WTC11 (cell line): Measurements from ENCODE around the gene OR2F1. TPM values are rescaled to one million over a fixed set of nuclear protein-coding genes. Genes with fewer than 3 reads are reported as not detected.

ENCODE experiments used
- ATAC-seq: fragments of 200-7000 bp; cut with Tn5 transposase; 2 replicates; pipeline ENCODE4 v1.10.0; 2021; ENCODE audit warnings: mild to moderate bottlenecking, moderate library complexity
- CTCF ChIA-PET: fragments of 300-600 bp; sonication (Branson Sonifier 250); formaldehyde crosslinking; loops from one replicate; lab custom pipeline; 2021; ENCODE audit warnings: antibody characterized with exemption; lab: Charles Lee
- POLR2A ChIA-PET: fragments of 350-600 bp; sonication (Branson Sonifier 250); formaldehyde crosslinking; loops from one replicate; lab custom pipeline; 2021; ENCODE audit warnings: antibody characterized with exemption; lab: Charles Lee
- DNase-seq: peaks from one replicate; pipeline ENCODE4 v3.0.0; 2021; ENCODE audit warnings: low spot score
- H3K27ac Mint-ChIP-seq: 2 replicates; pipeline ENCODE4 v1.8.0; 2021; ENCODE audit warnings: mixed read lengths
- H3K27me3 Mint-ChIP-seq: 2 replicates; pipeline ENCODE4 v1.8.0; 2021; ENCODE audit warnings: low read depth, mild to moderate bottlenecking, moderate library complexity, mixed read lengths
- H3K36me3 Mint-ChIP-seq: 2 replicates; pipeline ENCODE4 v1.8.0; 2021; ENCODE audit warnings: mixed read lengths
- H3K4me1 Mint-ChIP-seq: 2 replicates; pipeline ENCODE4 v1.8.0; 2022; ENCODE audit warnings: mixed read lengths
- H3K4me3 Mint-ChIP-seq: 2 replicates; pipeline ENCODE4 v1.8.0; 2021; ENCODE audit warnings: mild to moderate bottlenecking, moderate library complexity, mixed read lengths
- H3K9me3 Mint-ChIP-seq: 2 replicates; pipeline ENCODE4 v1.8.0; 2021; ENCODE audit warnings: mixed read lengths
- CBFB ChIP-seq: sonication (generic); formaldehyde crosslinking; IDR thresholded peaks from 2 replicates; pipeline ENCODE4 v1.8.1; 2022; ENCODE audit warnings: mild to moderate bottlenecking, low read depth, missing genetic modification reagents
- E2F5 ChIP-seq: sonication (generic); formaldehyde crosslinking; IDR thresholded peaks from 2 replicates; pipeline ENCODE4 v1.8.1; 2022; ENCODE audit warnings: mild to moderate bottlenecking, moderate library complexity, missing genetic modification reagents
- ELF4 ChIP-seq: sonication (generic); formaldehyde crosslinking; IDR thresholded peaks from 2 replicates; pipeline ENCODE4 v1.8.1; 2022; ENCODE audit warnings: low read depth, mild to moderate bottlenecking, moderate library complexity, missing genetic modification reagents
- ESRRA ChIP-seq: sonication (generic); formaldehyde crosslinking; IDR thresholded peaks from 2 replicates; pipeline ENCODE4 v1.8.1; 2022; ENCODE audit warnings: mild to moderate bottlenecking, missing genetic modification reagents, borderline replicate concordance
- ETV6 ChIP-seq: sonication (generic); formaldehyde crosslinking; IDR thresholded peaks from 2 replicates; pipeline ENCODE4 v1.8.1; 2022; ENCODE audit warnings: mild to moderate bottlenecking, missing genetic modification reagents
- FOXJ3 ChIP-seq: sonication (generic); formaldehyde crosslinking; IDR thresholded peaks from 2 replicates; pipeline ENCODE4 v1.9.0; 2021; ENCODE audit warnings: missing genetic modification reagents, mild to moderate bottlenecking, borderline replicate concordance
- KAT7 ChIP-seq: sonication (generic); formaldehyde crosslinking; IDR thresholded peaks from 2 replicates; pipeline ENCODE4 v1.8.1; 2023; ENCODE audit warnings: missing genetic modification reagents, mild to moderate bottlenecking, borderline replicate concordance
- MXD4 ChIP-seq: fragments of 250-450 bp; sonication (Bioruptor Pico); IDR thresholded peaks from 2 replicates; pipeline ENCODE4 v1.8.0; 2021; ENCODE audit warnings: mild to moderate bottlenecking, moderate library complexity, borderline replicate concordance
- NFATC4 ChIP-seq: fragments of 250-450 bp; sonication (Bioruptor Pico); IDR thresholded peaks from 2 replicates; pipeline ENCODE4 v1.9.0; 2021; ENCODE audit warnings: mild to moderate bottlenecking
- NFE2L1 ChIP-seq: sonication (generic); formaldehyde crosslinking; IDR thresholded peaks from 2 replicates; pipeline ENCODE4 v1.8.1; 2023; ENCODE audit warnings: missing genetic modification reagents
- NFYB ChIP-seq: sonication (generic); formaldehyde crosslinking; conservative IDR thresholded peaks from 2 replicates; pipeline ENCODE4 v1.8.0; 2022; ENCODE audit warnings: low read depth, missing genetic modification reagents
- NR1H2 ChIP-seq: sonication (generic); formaldehyde crosslinking; IDR thresholded peaks from 2 replicates; pipeline ENCODE4 v1.9.0; 2021; ENCODE audit warnings: mild to moderate bottlenecking, moderate library complexity, missing genetic modification reagents
- RELA ChIP-seq: sonication (generic); formaldehyde crosslinking; IDR thresholded peaks from 2 replicates; pipeline ENCODE4 v1.8.1; 2022; ENCODE audit warnings: missing genetic modification reagents, mild to moderate bottlenecking, borderline replicate concordance
- SOX15 ChIP-seq: fragments of 250-450 bp; sonication (Bioruptor Pico); IDR thresholded peaks from 2 replicates; pipeline ENCODE4 v1.9.0; 2021; ENCODE audit warnings: mild to moderate bottlenecking
- STAT6 ChIP-seq: sonication (generic); formaldehyde crosslinking; conservative IDR thresholded peaks from 2 replicates; pipeline ENCODE4 v1.8.1; 2023; ENCODE audit warnings: mild to moderate bottlenecking, low read depth, missing genetic modification reagents, moderate library complexity
- TCF7 ChIP-seq: sonication (generic); formaldehyde crosslinking; IDR thresholded peaks from 2 replicates; pipeline ENCODE4 v1.8.0; 2022; ENCODE audit warnings: mild to moderate bottlenecking, low read depth, missing genetic modification reagents, moderate library complexity
- ZMAT4 ChIP-seq: fragments of 250-450 bp; sonication (Bioruptor Pico); IDR thresholded peaks from 2 replicates; pipeline ENCODE4 v1.9.0; 2021; ENCODE audit warnings: mild to moderate bottlenecking
- ZNF121 ChIP-seq: sonication (generic); formaldehyde crosslinking; IDR thresholded peaks from 2 replicates; pipeline ENCODE4 v1.8.0; 2023; ENCODE audit warnings: missing genetic modification reagents
- ZNF219 ChIP-seq: sonication (generic); formaldehyde crosslinking; IDR thresholded peaks from 2 replicates; pipeline ENCODE4 v1.8.0; 2023; ENCODE audit warnings: missing genetic modification reagents, mild to moderate bottlenecking, borderline replicate concordance
- ZNF423 ChIP-seq: fragments of 250-450 bp; sonication (Bioruptor Pico); IDR thresholded peaks from 2 replicates; pipeline ENCODE4 v2.1.2; 2022; ENCODE audit warnings: mild to moderate bottlenecking, moderate library complexity
- ZNF671 ChIP-seq: fragments of 250-450 bp; sonication (Bioruptor Pico); IDR thresholded peaks from 2 replicates; pipeline ENCODE4 v1.8.0; 2021; ENCODE audit warnings: mild to moderate bottlenecking
- total RNA-seq: library from RNA; stranded (reverse); gene quantifications from 3 replicates; pipeline ENCODE4 v1.2.3, GENCODE V29; 2021
- TF ChIP-seq, protein P1 (sequence below): sonication (generic); formaldehyde crosslinking; IDR thresholded peaks from 2 replicates; pipeline ENCODE4 v1.8.1; 2022; ENCODE audit warnings: missing genetic modification reagents, borderline replicate concordance
- TF ChIP-seq, protein P2 (sequence below): fragments of 250-450 bp; sonication (Bioruptor Pico); IDR thresholded peaks from 2 replicates; pipeline ENCODE4 v1.9.0; 2021; ENCODE audit warnings: moderate library complexity, mild to moderate bottlenecking, inconsistent platforms, borderline replicate concordance
- TF ChIP-seq, protein P3 (sequence below): sonication (generic); formaldehyde crosslinking; IDR thresholded peaks from 2 replicates; pipeline ENCODE4 v1.8.0; 2022; ENCODE audit warnings: mild to moderate bottlenecking, missing genetic modification reagents
- TF ChIP-seq, protein P4 (sequence below): sonication (generic); formaldehyde crosslinking; IDR thresholded peaks from 2 replicates; pipeline ENCODE4 v1.8.1; 2022; ENCODE audit warnings: mild to moderate bottlenecking, missing genetic modification reagents, moderate library complexity, borderline replicate concordance

OR2F1 gene
- total RNA-seq, 1 experiment from 2014 or later = not detected

DNA sequence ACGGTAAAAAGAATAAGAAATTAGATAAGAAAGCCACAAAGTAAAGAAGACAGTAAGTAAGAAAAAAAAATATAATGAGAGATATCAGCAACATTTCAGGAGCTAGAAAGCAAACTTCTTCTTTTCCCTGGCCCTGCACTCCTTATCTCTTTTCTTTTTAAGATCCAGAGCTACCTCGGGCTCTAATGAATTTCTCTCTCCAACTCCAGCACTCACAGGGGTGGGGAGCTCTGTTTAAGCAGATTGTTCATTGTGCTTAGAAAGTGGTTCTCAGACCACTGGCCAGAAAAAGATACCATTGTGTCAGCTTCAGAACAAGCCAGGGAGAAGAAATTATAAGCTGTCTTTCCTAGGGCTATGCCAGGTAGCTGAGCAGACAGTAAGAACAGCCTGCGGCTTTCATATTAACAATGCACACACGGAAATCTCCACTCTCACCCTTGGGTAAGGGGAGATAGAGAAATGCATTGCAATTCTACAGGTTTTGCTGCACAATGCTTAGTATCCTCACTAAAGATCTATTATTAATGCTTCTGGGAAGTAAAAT is 19.3 kb downstream of the OR2F1 start (continued):
- TF ChIP-seq, protein P1, sequence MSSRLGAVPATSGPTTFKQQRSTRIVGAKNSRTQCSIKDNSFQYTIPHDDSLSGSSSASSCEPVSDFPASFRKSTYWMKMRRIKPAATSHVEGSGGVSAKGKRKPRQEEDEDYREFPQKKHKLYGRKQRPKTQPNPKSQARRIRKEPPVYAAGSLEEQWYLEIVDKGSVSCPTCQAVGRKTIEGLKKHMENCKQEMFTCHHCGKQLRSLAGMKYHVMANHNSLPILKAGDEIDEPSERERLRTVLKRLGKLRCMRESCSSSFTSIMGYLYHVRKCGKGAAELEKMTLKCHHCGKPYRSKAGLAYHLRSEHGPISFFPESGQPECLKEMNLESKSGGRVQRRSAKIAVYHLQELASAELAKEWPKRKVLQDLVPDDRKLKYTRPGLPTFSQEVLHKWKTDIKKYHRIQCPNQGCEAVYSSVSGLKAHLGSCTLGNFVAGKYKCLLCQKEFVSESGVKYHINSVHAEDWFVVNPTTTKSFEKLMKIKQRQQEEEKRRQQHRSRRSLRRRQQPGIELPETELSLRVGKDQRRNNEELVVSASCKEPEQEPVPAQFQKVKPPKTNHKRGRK = no peak
- TF ChIP-seq ELF4 (CRISPR knock-in tag) = no peak

DNA sequence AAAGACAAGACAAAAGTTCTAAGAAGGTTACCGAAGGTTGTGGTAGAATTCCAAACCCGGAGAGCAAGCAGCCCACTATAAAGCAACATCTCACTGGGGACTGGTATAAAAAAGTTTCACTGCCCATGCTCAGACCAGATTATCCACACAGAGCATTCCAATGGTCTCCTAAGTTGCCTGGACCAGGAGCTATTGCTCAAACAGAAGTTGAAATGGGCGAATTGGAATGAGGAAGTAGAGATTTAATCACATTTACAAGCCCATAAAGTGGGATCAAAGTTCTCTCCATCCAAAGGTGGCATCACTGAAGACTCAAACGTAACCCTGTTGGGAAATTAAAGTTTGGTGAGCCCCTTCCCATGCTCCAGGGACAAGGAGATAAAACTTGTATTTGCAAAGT is 19.8 kb downstream of the OR2F1 start:
- H3K4me1 Mint-ChIP-seq = no peaks in the 10 kb centered on the region
- no peak for ATAC-seq
- no peak for TF ChIP-seq E2F5 (CRISPR knock-in tag)
- TF ChIP-seq SOX15 (CRISPR knock-in tag) = no peak
- TF ChIP-seq NFYB (CRISPR knock-in tag) = no peak
- TF ChIP-seq ZMAT4 = no peak
- no peak for TF ChIP-seq RELA (CRISPR knock-in tag)
- TF ChIP-seq ETV6 (CRISPR knock-in tag) = no peak
- no peak for TF ChIP-seq FOXJ3 (CRISPR knock-in tag)
- TF ChIP-seq ZNF671 (CRISPR knock-in tag) = no peak
- TF ChIP-seq NFE2L1 = no peak
- TF ChIP-seq CBFB (CRISPR knock-in tag) = no peak
- no peak for TF ChIP-seq TCF7
- TF ChIP-seq NR1H2 (CRISPR knock-in tag) = no peak
- TF ChIP-seq, all 79 proteins: peak for 0
- H3K4me3 Mint-ChIP-seq = no peak overlapping the region
- no peaks in the 10 kb centered on the region for H3K27me3 Mint-ChIP-seq
- ChIA-PET CTCF (no interaction called here), POLR2A (no interaction called here)
- H3K36me3 Mint-ChIP-seq = no peaks in the 10 kb centered on the region
- H3K27ac Mint-ChIP-seq = no peak overlapping the region
- no peak for DNase-seq
- peaks cover 17% of the 10 kb centered on the region; the same call in 1 of the 2 replicates for H3K9me3 Mint-ChIP-seq

DNA sequence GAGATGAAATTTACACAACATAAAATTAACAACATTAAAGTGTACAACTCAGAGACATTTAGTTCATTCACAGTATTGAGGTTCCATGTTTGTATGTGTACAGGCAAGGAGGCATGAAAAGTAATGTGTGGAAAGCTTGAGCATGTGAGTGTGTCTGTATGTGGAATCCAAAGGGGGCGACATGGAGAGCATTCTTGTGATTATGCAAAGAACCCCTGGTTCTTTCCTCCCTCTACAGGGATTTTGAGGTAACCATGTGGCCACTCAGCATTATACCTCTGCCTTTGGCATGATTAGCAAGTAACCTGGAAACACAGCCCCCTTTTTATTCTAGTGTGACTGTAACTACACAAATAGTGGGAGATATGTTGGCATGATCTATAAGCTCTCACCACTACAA is 21.0 kb downstream of the OR2F1 start:
- H3K4me1 Mint-ChIP-seq = no peaks in the 10 kb centered on the region
- H3K4me3 Mint-ChIP-seq = no peak overlapping the region
- ChIA-PET CTCF (interaction anchor here (0.7 to 1.0 kb wide), 4 partner anchors 23 to 91 kb away, joined by 3 read pairs; no protein-coding TSS in a partner anchor), POLR2A (no interaction called here)
- peaks cover 13% of the 10 kb centered on the region; the same call in 1 of the 2 replicates for H3K9me3 Mint-ChIP-seq
- no peak overlapping the region for H3K27ac Mint-ChIP-seq
- H3K27me3 Mint-ChIP-seq = no peaks in the 10 kb centered on the region
- TF ChIP-seq ZNF423 (CRISPR knock-in tag) (no peak), ZNF219 (CRISPR knock-in tag) (no peak), ZNF121 (CRISPR knock-in tag) (no peak), NFATC4 (no peak), KAT7 (CRISPR knock-in tag) (no peak), STAT6 (CRISPR knock-in tag) (no peak), MXD4 (CRISPR knock-in tag) (no peak), ESRRA (CRISPR knock-in tag) (no peak)
- TF ChIP-seq, protein P2, sequence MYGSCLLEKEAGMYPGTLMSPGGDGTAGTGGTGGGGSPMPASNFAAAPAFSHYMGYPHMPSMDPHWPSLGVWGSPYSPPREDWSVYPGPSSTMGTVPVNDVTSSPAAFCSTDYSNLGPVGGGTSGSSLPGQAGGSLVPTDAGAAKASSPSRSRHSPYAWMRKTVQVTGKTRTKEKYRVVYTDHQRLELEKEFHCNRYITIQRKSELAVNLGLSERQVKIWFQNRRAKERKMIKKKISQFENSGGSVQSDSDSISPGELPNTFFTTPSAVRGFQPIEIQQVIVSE = no peak
- TF ChIP-seq, protein P3, sequence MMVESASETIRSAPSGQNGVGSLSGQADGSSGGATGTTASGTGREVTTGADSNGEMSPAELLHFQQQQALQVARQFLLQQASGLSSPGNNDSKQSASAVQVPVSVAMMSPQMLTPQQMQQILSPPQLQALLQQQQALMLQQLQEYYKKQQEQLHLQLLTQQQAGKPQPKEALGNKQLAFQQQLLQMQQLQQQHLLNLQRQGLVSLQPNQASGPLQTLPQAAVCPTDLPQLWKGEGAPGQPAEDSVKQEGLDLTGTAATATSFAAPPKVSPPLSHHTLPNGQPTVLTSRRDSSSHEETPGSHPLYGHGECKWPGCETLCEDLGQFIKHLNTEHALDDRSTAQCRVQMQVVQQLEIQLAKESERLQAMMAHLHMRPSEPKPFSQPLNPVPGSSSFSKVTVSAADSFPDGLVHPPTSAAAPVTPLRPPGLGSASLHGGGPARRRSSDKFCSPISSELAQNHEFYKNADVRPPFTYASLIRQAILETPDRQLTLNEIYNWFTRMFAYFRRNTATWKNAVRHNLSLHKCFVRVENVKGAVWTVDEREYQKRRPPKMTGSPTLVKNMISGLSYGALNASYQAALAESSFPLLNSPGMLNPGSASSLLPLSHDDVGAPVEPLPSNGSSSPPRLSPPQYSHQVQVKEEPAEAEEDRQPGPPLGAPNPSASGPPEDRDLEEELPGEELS (CRISPR knock-in tag) = no peak
- TF ChIP-seq, protein P4, sequence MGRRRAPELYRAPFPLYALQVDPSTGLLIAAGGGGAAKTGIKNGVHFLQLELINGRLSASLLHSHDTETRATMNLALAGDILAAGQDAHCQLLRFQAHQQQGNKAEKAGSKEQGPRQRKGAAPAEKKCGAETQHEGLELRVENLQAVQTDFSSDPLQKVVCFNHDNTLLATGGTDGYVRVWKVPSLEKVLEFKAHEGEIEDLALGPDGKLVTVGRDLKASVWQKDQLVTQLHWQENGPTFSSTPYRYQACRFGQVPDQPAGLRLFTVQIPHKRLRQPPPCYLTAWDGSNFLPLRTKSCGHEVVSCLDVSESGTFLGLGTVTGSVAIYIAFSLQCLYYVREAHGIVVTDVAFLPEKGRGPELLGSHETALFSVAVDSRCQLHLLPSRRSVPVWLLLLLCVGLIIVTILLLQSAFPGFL (CRISPR knock-in tag) = no peak
- ATAC-seq (peak; percentile 83), DNase-seq (no peak)
- H3K36me3 Mint-ChIP-seq = no peaks in the 10 kb centered on the region
